Effector memory CD8-positive, alpha-beta T cell (primary cell): ENCODE measurements around the gene ZNF526.
A peak's percentile ranks its signal among the peaks of the same experiment; 100 is the strongest.

Source experiments
- ATAC-seq: fragments of 150-1000 bp; cut with Tn5 transposase; replicated peaks from 2 replicates; pipeline ENCODE4 v1.10.0; 2021; ENCODE audit warnings: mild to moderate bottlenecking, moderate library complexity
- DNase-seq, 3 experiments: peaks; one replicate each; pipeline ENCODE4 v3.0.0; 2021
- H3K27ac Mint-ChIP-seq, 2 donors: one replicate each; pipeline ENCODE4 v1.8.0; 2022; ENCODE audit warnings: mild to moderate bottlenecking in 2 of 2, mixed read lengths in 2 of 2, moderate library complexity in 2 of 2
- H3K27me3 Mint-ChIP-seq, 2 donors: one replicate each; pipeline ENCODE4 v1.8.0; 2022; ENCODE audit warnings: mixed read lengths in 2 of 2
- H3K36me3 Mint-ChIP-seq: one replicate; pipeline ENCODE4 v1.8.0; 2022; ENCODE audit warnings: mild to moderate bottlenecking, moderate library complexity, mixed read lengths; ENCODE audit not compliant: insufficient read depth
- H3K4me1 Mint-ChIP-seq, 2 donors: one replicate each; pipeline ENCODE4 v1.8.0; 2022; ENCODE audit warnings: low read depth in 2 of 2, mixed read lengths in 2 of 2
- H3K4me3 Mint-ChIP-seq, 2 donors: one replicate each; pipeline ENCODE4 v1.8.0; 2022; ENCODE audit warnings: mild to moderate bottlenecking in 2 of 2, mixed read lengths in 2 of 2, moderate library complexity in 2 of 2
- H3K9me3 Mint-ChIP-seq, 2 donors: one replicate each; pipeline ENCODE4 v1.8.0; 2022; ENCODE audit warnings: mixed read lengths in 2 of 2

The ZNF526 gene

DNA sequence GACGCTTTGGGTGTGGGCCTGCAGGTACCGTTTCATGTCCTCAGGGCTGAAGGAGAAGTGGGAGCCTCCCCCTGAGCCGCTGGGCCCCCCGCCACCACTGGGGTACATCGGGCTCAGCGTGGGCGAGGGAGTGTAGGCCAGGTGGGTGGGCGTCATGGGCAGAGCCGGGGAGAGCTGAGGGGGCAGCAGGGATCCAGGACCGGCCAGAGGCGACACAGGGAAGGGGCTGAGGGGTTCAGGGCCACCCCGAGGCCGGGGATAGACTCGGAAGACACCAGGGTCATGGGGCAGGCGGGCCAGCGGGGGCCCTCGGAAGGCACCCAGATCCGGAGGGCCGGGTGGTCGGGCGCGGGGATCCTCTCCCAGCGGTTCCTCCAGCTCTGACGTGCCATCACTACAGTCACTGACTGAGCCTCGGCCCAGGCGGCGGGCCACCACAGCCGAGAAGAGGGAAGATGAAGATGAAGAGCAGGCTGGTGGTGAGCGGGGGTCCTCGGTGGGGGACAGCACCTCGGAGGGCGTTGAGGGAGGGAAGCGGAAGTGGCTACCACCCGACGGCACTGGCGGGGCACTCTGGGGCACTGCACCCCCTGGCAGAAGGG, 29.1 kb downstream of the ZNF526 start:
- Mint-ChIP-seq H3K4me1 (peaks cover 28 to 35% of the 10 kb centered on the region in 2 donors), H3K4me3 (no peak overlapping the region), H3K27ac (peak overlapping the region in 1 of 2 donors; percentile 79), H3K27me3 (no peaks in the 10 kb centered on the region), H3K36me3 (peaks cover 60% of the 10 kb centered on the region), H3K9me3 (no peaks in the 10 kb centered on the region)
- ATAC-seq (no peak), DNase-seq (no peak)

GRCh38 chr19:42249769-42250168, 29.7 kb downstream of the ZNF526 start:
- Mint-ChIP-seq H3K4me1 (peaks cover 24 to 30% of the 10 kb centered on the region in 2 donors), H3K4me3 (no peak overlapping the region), H3K9me3 (no peaks in the 10 kb centered on the region)

DNA sequence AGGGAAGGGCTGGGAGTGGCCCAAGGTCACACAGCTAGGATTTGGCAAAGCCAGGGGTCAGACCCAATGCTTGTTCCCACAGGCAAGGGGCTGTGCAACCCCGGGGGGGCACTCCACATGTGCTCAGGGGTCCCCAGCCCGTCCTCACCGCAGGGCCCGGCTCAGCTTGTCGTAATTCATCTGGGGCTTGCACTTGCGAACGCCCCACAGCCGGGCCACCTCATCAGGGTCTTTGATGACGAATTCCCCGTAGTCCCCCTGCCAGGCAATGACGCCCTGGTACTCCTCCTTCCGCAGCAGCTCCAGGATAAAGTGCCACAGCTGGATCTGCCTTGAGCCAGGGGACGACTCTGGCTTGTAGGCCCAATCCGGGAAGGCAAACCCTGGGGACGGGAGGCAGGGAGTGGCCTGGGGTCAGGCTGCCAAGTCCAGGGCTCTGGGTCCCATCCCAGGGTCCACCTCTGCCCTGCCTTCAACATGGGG, 30.1 kb downstream of the ZNF526 start:
- Mint-ChIP-seq H3K36me3 (peaks cover 57% of the 10 kb centered on the region), H3K9me3 (no peaks in the 10 kb centered on the region), H3K27me3 (no peaks in the 10 kb centered on the region), H3K27ac (peak overlapping the region in 1 of 2 donors; percentile 79), H3K4me3 (peak overlapping the region; percentile 14 to 35), H3K4me1 (peaks cover 20 to 27% of the 10 kb centered on the region in 2 donors)
- ATAC-seq, result no peak
- no peak for DNase-seq

More at GRCh38 chr19:42249769-42250168, 29.7 kb downstream of the ZNF526 start:
- no peak for DNase-seq
- Mint-ChIP-seq H3K27me3 (no peaks in the 10 kb centered on the region), H3K27ac (peak overlapping the region in 1 of 2 donors; percentile 79), H3K36me3 (peaks cover 55% of the 10 kb centered on the region)
- ATAC-seq, result no peak

DNA sequence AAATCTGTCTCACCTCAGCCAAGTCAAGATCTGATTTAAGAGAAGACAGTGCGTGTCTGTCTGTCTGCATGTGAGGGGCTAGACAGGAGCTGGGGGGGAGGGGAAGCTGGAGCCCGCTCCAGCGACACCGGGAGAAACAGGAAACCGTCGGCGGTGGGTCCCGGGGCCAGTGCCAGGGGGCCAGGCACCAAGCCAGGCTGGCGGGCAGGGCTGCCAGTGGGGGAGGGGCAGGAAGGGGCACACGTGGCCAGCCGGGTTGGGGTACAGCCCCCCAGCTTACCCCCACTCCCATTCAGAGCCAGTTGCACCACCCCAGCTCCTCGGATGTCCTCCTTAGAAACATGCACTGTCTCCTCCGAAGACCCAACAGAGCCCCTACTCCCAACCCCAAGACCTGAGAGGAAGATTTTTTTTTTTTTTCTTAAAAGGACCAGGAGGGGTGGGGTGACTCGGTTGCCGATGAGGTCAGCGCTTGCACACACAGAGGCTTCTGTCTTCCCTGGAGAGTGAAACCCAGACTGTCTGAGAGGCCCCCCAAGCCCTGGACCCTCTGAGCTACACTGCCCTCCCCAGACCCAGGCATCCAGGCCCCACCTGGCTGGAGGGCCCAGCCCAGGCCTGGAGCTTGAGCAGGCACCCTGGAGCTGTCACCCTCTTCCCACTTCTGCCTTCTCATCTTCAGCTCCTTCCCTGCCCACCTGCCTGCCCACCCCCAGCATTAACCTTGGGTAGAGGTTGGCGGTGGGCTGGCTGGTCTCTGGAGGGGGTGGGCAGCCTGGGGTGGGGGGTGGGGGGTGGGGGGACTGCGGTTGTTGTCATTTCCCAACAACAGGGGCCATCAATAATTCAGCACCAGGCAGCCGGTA, 30.8 kb downstream of the ZNF526 start:
- peaks cover 58% of the 10 kb centered on the region for H3K36me3 Mint-ChIP-seq
- no peak overlapping the region for H3K27ac Mint-ChIP-seq
- H3K4me1 Mint-ChIP-seq, result peaks cover 23 to 30% of the 10 kb centered on the region in 2 donors
- no peak for ATAC-seq
- no peaks in the 10 kb centered on the region for H3K27me3 Mint-ChIP-seq
- DNase-seq, result no peak
- H3K9me3 Mint-ChIP-seq, result no peaks in the 10 kb centered on the region
- H3K4me3 Mint-ChIP-seq, result peak overlapping the region; percentile 14 to 35

- H3K27ac Mint-ChIP-seq, result peak overlapping the region; percentile 63 to 93
- no peak for DNase-seq
- H3K4me1 Mint-ChIP-seq, result peaks cover 24 to 29% of the 10 kb centered on the region in 2 donors
- peaks cover 49% of the 10 kb centered on the region for H3K36me3 Mint-ChIP-seq
- H3K9me3 Mint-ChIP-seq, result no peaks in the 10 kb centered on the region
- no peak for ATAC-seq
- peak overlapping the region; percentile 86 to 96 for H3K4me3 Mint-ChIP-seq
- H3K27me3 Mint-ChIP-seq, result no peaks in the 10 kb centered on the region
Measured at GRCh38 chr19:42251572-42252358, 31.7 kb downstream of the ZNF526 start.

DNA sequence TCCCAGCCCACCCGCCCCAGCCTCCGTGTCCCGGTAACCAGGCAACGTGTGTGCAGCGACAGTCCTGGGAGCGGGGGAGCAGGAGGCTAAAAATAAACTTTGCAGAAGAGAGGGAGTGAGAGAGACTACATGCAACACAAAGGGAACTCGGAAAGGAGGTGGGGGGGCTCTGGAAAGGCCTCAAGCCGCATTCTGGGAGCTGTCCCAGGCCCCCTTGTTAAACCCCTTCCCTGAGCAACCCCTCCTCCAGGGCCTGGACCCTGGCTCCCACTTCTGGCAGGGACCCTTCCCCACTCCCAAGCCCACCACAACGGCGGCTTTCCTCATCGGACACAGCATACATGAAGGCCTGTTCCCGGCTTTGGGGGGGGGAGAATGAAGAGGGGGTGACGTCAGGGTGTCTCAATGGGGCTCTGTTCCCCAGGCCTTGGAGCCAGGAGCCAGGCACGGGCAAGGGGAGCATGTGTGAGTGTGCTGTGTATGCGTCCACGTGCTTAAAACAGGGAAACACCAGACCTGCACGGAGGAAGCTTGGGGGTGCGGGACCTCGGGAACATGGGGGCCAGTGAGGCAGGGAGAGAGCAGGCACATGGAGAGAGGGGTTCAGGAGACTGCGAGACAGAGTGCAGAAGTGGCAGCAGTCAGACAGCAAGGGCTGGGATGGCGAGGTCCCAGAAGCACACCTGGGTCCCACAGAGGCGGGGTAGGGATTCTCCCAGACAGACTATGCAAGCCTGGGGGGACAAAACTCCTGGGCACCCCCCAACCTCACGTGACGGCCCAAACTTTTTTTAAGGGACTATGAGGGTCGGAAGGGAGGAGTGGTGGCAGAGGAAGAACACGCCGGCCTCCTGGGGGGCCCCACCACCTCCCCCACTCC, 32.5 kb downstream of the ZNF526 start:
- no peaks in the 10 kb centered on the region for H3K27me3 Mint-ChIP-seq
- H3K36me3 Mint-ChIP-seq, result peaks cover 44% of the 10 kb centered on the region
- peak overlapping the region; percentile 93 for H3K27ac Mint-ChIP-seq
- ATAC-seq (no peak), DNase-seq (no peak)
- H3K4me3 Mint-ChIP-seq, result peak overlapping the region; percentile 86 to 96
- no peaks in the 10 kb centered on the region for H3K9me3 Mint-ChIP-seq
- peaks cover 24 to 29% of the 10 kb centered on the region in 2 donors for H3K4me1 Mint-ChIP-seq

DNA sequence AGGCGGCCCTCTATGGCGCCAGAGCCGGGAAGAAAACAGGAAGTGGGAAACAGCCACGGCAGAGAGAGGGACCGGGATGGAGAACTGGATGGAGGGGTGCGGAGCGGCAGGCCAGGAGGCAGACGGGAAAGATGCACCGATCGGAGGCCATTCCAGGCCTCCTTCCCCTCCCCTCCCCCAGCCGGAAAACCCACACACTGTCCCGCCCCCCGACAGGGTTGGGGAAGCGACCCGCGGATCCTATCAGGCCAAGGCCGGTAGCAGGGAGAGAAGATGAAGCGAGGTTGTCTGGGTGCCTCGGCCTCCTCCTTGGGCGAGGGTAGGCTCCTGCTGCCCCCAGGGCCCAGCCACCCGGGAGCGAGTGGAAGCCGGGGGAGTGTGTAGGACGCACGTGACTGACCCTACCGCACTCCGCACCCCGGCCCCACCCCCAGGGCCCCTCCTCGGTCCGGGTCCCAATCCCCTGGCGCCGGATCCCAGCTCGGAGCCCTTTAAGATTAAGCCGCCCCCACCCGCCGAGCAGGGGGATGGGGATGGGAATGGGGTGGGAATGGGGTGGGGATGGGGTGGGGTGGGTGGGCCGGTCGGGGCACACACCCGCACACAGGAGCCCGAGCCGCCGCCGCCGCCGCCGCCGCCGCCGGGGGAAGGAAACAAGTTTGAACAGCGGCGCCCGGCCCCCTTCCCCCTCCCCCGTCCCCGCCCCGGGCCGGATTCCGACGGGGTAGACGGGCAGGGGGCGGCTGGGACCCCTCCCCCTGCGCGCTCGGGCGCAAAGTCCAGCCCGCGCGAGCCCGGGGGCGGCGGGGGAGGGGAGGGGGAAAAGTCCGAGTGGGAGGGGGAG, 33.4 kb downstream of the ZNF526 start:
- H3K27ac Mint-ChIP-seq, result peak overlapping the region; percentile 93
- peaks cover 41% of the 10 kb centered on the region for H3K36me3 Mint-ChIP-seq
- DNase-seq, result peak; percentile 40 to 48 (median 48)
- peak; percentile 25 for ATAC-seq
- peak overlapping the region; percentile 86 to 96 for H3K4me3 Mint-ChIP-seq
- no peaks in the 10 kb centered on the region for H3K27me3 Mint-ChIP-seq
- H3K9me3 Mint-ChIP-seq, result no peaks in the 10 kb centered on the region
- H3K4me1 Mint-ChIP-seq, result peaks cover 24 to 29% of the 10 kb centered on the region in 2 donors

GRCh38 chr19:42254089-42254849, 34.2 kb downstream of the ZNF526 start:
- H3K9me3 Mint-ChIP-seq, result no peaks in the 10 kb centered on the region
- peak overlapping the region; percentile 86 to 96 for H3K4me3 Mint-ChIP-seq
- H3K4me1 Mint-ChIP-seq, result peaks cover 24 to 27% of the 10 kb centered on the region in 2 donors
- no peaks in the 10 kb centered on the region for H3K27me3 Mint-ChIP-seq
- DNase-seq, result peak; percentile 60 to 62 (median 62)
- peak overlapping the region; percentile 56 to 67 for H3K27ac Mint-ChIP-seq
- peak; percentile 46 for ATAC-seq
- peaks cover 35% of the 10 kb centered on the region for H3K36me3 Mint-ChIP-seq

- DNase-seq, result peak; percentile 93
- H3K36me3 Mint-ChIP-seq, result peaks cover 27% of the 10 kb centered on the region
- H3K27ac Mint-ChIP-seq, result peak within 1 kb of the TSS; percentile 56 to 67
- ATAC-seq, result peak; percentile 82
- H3K4me3 Mint-ChIP-seq, result peak within 1 kb of the TSS; percentile 86 to 96
- H3K4me1 Mint-ChIP-seq, result peaks cover 24 to 25% of the 10 kb centered on the region in 2 donors
- H3K9me3 Mint-ChIP-seq, result no peaks in the 10 kb centered on the region
- no peaks in the 10 kb centered on the region for H3K27me3 Mint-ChIP-seq
Measured at GRCh38 chr19:42254850-42255765, 35.0 kb downstream of the ZNF526 start, which contains the start of gene ERF. Gene ERF, minus strand, starts transcription at chr19:42255128. Its CDS starts 129 bp downstream, at chr19:42254999.
